Neural cell (in vitro differentiated cells): ENCODE results near the gene DEGS2. TPM values are rescaled to one million over a fixed set of nuclear protein-coding genes. Genes with fewer than 3 reads are reported as not detected.

Experiments
- H2AFZ ChIP-seq: fragments of 200-600, 300-800 bp; sonication (generic), shearing (Covaris generic); 2 replicates; pipeline ENCODE4 v1.6.0; 2014; ENCODE audit warnings: low read depth, mild to moderate bottlenecking, antibody characterized with exemption, low read length, moderate library complexity
- H3F3A ChIP-seq: fragments of 200-600 bp; shearing (Covaris generic); 2 replicates; pipeline ENCODE4 v1.6.1; 2016; ENCODE audit warnings: mild to moderate bottlenecking, moderate library complexity, mixed read lengths, antibody characterized with exemption, low read length; ENCODE audit not compliant: insufficient read depth, poor library complexity, severe bottlenecking
- H3K27ac ChIP-seq: fragments of 200-600, 300-800 bp; sonication (generic), shearing (Covaris generic); 2 replicates; pipeline ENCODE4 v1.5.1; 2014; ENCODE audit warnings: mild to moderate bottlenecking, low read length, moderate library complexity
- H3K27me3 ChIP-seq: fragments of 300-800, 200-600 bp; sonication (generic), shearing (Covaris generic); 2 replicates; pipeline ENCODE4 v1.6.0; 2014; ENCODE audit warnings: mild to moderate bottlenecking, low read depth, low read length, moderate library complexity; ENCODE audit not compliant: insufficient read depth
- H3K36me3 ChIP-seq: fragments of 300-800, 200-600 bp; sonication (generic), shearing (Covaris generic); 2 replicates; pipeline ENCODE4 v1.5.1; 2014; ENCODE audit warnings: mild to moderate bottlenecking, antibody characterized with exemption, low read length, moderate library complexity; ENCODE audit not compliant: insufficient read depth
- H3K4me2 ChIP-seq: fragments of 300-800, 200-600 bp; sonication (generic), shearing (Covaris generic); 2 replicates; pipeline ENCODE4 v1.6.0; 2014; ENCODE audit warnings: mild to moderate bottlenecking, low read length
- H3K4me3 ChIP-seq: fragments of 300-800, 200-600 bp; sonication (generic), shearing (Covaris generic); 2 replicates; pipeline ENCODE4 v1.5.1; 2014; ENCODE audit warnings: mild to moderate bottlenecking, low read length, moderate library complexity
- H3K79me2 ChIP-seq: fragments of 200-600 bp; shearing (Covaris generic); replicated peaks from 2 replicates; pipeline ENCODE4 v1.6.0; 2014; ENCODE audit warnings: mild to moderate bottlenecking, low read length, moderate library complexity; ENCODE audit not compliant: insufficient read depth
- H3K9ac ChIP-seq: fragments of 300-800, 200-600 bp; sonication (generic), shearing (Covaris generic); 2 replicates; pipeline ENCODE4 v1.6.1; 2016; ENCODE audit warnings: mild to moderate bottlenecking, low read length, mixed read lengths
- H3K9me2 ChIP-seq: fragments of 200-600 bp; shearing (Covaris generic); 2 replicates; pipeline ENCODE4 v1.6.1; 2016; ENCODE audit warnings: mild to moderate bottlenecking, low read length, mixed read lengths; ENCODE audit not compliant: insufficient read depth
- H3K9me3 ChIP-seq: fragments of 200-600, 300-800 bp; sonication (generic), shearing (Covaris generic); 2 replicates; pipeline ENCODE4 v1.6.1; 2016; ENCODE audit warnings: mild to moderate bottlenecking, mixed run types, low read length, moderate library complexity, mixed read lengths
- H4K20me1 ChIP-seq: fragments of 200-600 bp; shearing (Covaris generic); 2 replicates; pipeline ENCODE4 v1.6.1; 2016; ENCODE audit warnings: mild to moderate bottlenecking, mixed run types; ENCODE audit not compliant: insufficient read depth
- EP300 ChIP-seq: fragments of 450-650 bp; conservative IDR thresholded peaks from 2 replicates; pipeline ENCODE4 v1.6.1; 2014; ENCODE audit warnings: antibody characterized with exemption, mild to moderate bottlenecking, moderate library complexity; ENCODE audit not compliant: poor library complexity, severe bottlenecking
- EZH2 ChIP-seq: fragments of 200-600, 300-800 bp; shearing (Covaris generic), sonication (generic); IDR thresholded peaks from 2 replicates; pipeline ENCODE4 v1.6.1; 2014; ENCODE audit warnings: antibody characterized with exemption, low read length, borderline replicate concordance, mild to moderate bottlenecking; ENCODE audit not compliant: insufficient read depth, poor library complexity, severe bottlenecking
- MXI1 ChIP-seq: fragments of 450-650 bp; conservative IDR thresholded peaks from 2 replicates; pipeline ENCODE4 v1.6.1; 2014; ENCODE audit warnings: antibody characterized with exemption, mild to moderate bottlenecking; ENCODE audit not compliant: poor library complexity, severe bottlenecking
- POLR2AphosphoS5 ChIP-seq: IDR thresholded peaks from 2 replicates; pipeline ENCODE4 v1.6.1; 2012
- RAD21 ChIP-seq: fragments of 450-650 bp; conservative IDR thresholded peaks from 2 replicates; pipeline ENCODE4 v1.6.1; 2014; ENCODE audit warnings: antibody characterized with exemption, mild to moderate bottlenecking, moderate library complexity
- SMC3 ChIP-seq: fragments of 450-650 bp; conservative IDR thresholded peaks from 2 replicates; pipeline ENCODE4 v1.6.1; 2014; ENCODE audit warnings: antibody characterized with exemption, mild to moderate bottlenecking, moderate library complexity; ENCODE audit not compliant: poor library complexity
- TAF1 ChIP-seq: IDR thresholded peaks from 2 replicates; pipeline ENCODE4 v1.6.1; 2012; ENCODE audit warnings: low read depth
- polyA plus RNA-seq: library from polyadenylated mRNA; depleted of rRNA; stranded (reverse); fragments of >200 nt; gene quantifications from 2 replicates; pipeline ENCODE4 v1.2.3, GENCODE V29; 2014
- TF ChIP-seq, protein P1 (sequence below): IDR thresholded peaks from 2 replicates; pipeline ENCODE4 v1.6.1; 2012; ENCODE audit warnings: borderline replicate concordance
- TF ChIP-seq, protein P2 (sequence below): fragments of 450-650 bp; IDR thresholded peaks from 2 replicates; pipeline ENCODE4 v1.5.1; 2014; ENCODE audit warnings: antibody characterized with exemption, mild to moderate bottlenecking, moderate library complexity; ENCODE audit not compliant: poor library complexity, severe bottlenecking

DEGS2 gene
- polyA plus RNA-seq, 1 donor from 2014 or later, result 0.37 TPM

DNA sequence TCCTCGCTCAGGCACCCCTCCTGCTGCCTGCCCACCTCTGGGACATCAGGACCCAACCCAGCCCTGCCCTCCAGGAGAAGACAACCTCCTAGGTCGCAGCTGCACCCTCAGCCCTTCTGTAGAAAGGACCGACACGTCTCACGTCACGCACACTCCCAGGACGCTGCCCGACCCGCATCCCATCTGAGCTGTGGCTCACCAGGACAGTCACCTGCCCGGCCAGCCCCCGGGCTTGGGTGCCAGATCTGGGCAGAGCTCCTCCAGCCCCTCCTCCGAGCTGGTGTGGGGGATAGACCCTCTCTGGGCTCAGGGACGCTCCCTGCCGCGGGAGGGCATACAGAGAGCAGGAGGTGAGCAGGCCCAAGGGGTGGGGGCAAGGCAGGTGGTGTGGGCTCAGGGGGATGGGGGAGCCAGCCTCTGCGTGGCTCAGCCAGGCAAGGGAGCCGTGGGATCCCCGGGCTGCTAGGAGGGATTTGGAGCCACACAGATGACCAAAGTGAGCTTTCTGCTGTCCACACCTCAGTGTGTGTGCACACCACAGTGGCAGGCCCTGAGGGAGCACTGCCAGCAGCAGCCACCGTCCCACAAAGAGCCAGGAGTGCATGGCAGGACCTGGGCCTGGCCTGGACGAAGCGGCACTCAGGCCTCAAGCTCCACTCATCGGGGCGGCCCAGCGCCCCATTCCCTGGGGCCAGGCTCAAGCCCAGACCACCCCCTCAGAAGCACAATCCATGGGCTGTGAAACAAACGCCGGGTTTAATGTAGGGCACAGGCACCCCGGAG lies 13.6 kb downstream of the DEGS2 start:
- Histone ChIP-seq H3K9me3 (no peaks in the 10 kb centered on the region), H3F3A (no peaks in the 10 kb centered on the region), H2AFZ (no peak overlapping the region), H3K79me2 (no peaks in the 10 kb centered on the region), H3K9me2 (no peaks in the 10 kb centered on the region), H3K36me3 (no peaks in the 10 kb centered on the region), H3K27me3 (no peaks in the 10 kb centered on the region), H3K4me3 (no peak overlapping the region), H3K27ac (no peak overlapping the region), H3K4me2 (no peak overlapping the region), H3K9ac (no peak overlapping the region), H4K20me1 (no peaks in the 10 kb centered on the region)
- TF ChIP-seq, protein P1, sequence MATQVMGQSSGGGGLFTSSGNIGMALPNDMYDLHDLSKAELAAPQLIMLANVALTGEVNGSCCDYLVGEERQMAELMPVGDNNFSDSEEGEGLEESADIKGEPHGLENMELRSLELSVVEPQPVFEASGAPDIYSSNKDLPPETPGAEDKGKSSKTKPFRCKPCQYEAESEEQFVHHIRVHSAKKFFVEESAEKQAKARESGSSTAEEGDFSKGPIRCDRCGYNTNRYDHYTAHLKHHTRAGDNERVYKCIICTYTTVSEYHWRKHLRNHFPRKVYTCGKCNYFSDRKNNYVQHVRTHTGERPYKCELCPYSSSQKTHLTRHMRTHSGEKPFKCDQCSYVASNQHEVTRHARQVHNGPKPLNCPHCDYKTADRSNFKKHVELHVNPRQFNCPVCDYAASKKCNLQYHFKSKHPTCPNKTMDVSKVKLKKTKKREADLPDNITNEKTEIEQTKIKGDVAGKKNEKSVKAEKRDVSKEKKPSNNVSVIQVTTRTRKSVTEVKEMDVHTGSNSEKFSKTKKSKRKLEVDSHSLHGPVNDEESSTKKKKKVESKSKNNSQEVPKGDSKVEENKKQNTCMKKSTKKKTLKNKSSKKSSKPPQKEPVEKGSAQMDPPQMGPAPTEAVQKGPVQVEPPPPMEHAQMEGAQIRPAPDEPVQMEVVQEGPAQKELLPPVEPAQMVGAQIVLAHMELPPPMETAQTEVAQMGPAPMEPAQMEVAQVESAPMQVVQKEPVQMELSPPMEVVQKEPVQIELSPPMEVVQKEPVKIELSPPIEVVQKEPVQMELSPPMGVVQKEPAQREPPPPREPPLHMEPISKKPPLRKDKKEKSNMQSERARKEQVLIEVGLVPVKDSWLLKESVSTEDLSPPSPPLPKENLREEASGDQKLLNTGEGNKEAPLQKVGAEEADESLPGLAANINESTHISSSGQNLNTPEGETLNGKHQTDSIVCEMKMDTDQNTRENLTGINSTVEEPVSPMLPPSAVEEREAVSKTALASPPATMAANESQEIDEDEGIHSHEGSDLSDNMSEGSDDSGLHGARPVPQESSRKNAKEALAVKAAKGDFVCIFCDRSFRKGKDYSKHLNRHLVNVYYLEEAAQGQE, result no peak
- TF ChIP-seq EZH2 (no peak), SMC3 (no peak), RAD21 (no peak), POLR2AphosphoS5 (no peak), TAF1 (no peak), MXI1 (no peak), EP300 (no peak)
- TF ChIP-seq, protein P2, sequence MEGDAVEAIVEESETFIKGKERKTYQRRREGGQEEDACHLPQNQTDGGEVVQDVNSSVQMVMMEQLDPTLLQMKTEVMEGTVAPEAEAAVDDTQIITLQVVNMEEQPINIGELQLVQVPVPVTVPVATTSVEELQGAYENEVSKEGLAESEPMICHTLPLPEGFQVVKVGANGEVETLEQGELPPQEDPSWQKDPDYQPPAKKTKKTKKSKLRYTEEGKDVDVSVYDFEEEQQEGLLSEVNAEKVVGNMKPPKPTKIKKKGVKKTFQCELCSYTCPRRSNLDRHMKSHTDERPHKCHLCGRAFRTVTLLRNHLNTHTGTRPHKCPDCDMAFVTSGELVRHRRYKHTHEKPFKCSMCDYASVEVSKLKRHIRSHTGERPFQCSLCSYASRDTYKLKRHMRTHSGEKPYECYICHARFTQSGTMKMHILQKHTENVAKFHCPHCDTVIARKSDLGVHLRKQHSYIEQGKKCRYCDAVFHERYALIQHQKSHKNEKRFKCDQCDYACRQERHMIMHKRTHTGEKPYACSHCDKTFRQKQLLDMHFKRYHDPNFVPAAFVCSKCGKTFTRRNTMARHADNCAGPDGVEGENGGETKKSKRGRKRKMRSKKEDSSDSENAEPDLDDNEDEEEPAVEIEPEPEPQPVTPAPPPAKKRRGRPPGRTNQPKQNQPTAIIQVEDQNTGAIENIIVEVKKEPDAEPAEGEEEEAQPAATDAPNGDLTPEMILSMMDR, result no peak

DNA sequence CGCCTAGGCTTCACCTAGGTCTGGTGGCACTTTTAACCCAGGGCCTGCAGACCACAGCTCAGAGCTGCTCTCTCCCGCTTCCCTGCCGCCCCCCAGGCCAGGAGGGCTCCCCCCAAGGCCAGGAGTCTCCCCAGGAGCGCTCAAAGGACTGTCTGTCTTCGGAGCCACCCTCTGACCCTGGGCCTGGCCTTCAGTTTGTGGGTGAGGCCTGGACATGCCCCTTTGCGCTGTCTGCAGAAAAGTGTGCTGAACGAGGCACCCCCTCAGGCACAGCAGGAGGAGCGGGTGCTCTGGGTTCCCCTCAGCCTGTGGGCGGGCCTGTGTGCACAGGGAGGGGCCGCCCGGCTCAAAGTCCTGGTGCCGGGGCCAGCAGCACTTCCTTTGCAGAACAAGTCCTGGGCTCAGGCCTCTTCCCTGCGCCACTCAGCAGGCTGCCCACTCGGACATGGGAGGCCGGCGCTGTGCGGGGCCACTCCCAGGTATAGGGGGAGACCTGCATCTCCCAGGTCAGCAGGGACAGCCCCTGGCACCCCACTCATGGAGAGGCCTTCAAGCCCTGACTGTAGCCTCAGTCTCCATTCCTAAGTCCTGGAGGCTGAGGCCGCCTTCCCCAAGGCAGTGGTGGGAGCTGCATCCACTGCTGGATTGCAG lies 14.3 kb downstream of the DEGS2 start:
- Histone ChIP-seq H2AFZ (no peak overlapping the region), H3K79me2 (no peaks in the 10 kb centered on the region), H3K4me3 (no peak overlapping the region), H3K36me3 (no peaks in the 10 kb centered on the region), H3K4me2 (no peak overlapping the region), H3K9ac (no peak overlapping the region), H3K27ac (no peak overlapping the region), H3K9me3 (no peaks in the 10 kb centered on the region), H3K9me2 (no peaks in the 10 kb centered on the region), H3K27me3 (no peaks in the 10 kb centered on the region), H3F3A (no peaks in the 10 kb centered on the region), H4K20me1 (no peaks in the 10 kb centered on the region)
- TF ChIP-seq, protein P1, result no peak
- TF ChIP-seq RAD21 (no peak), POLR2AphosphoS5 (no peak), TAF1 (no peak), SMC3 (no peak), EZH2 (no peak), EP300 (no peak), MXI1 (no peak)
- TF ChIP-seq, protein P2, result no peak
